HEK293 (cell line): ENCODE data around the gene CDC42EP1.

ENCODE experiments used
- CTCF ChIA-PET: fragments of 350-600 bp; formaldehyde crosslinking; extraction: SDS; loops from one replicate; lab custom pipeline; 2021; ENCODE audit warnings: antibody characterized with exemption; lab: Yijun Ruan, JAX
- POLR2A ChIA-PET: fragments of 300-600 bp; formaldehyde crosslinking; extraction: SDS; loops from one replicate; lab custom pipeline; 2020; ENCODE audit warnings: antibody characterized with exemption, inconsistent platforms; lab: Yijun Ruan, JAX
- H3K27ac ChIP-seq: fragments of 200-500 bp; sonication (Bioruptor generic); 2 replicates; pipeline ENCODE4 v1.5.1; 2014; ENCODE audit warnings: low read depth, low read length, control low read depth, inconsistent platforms; ENCODE audit errors: extremely low read depth
- H3K36me3 ChIP-seq, 2 experiments: fragments of 200-500 bp in 1 of 2; sonication (Bioruptor generic) in 1 of 2; 1 replicate in 1 of 2; 2 replicates in 1 of 2; pipeline ENCODE4 v1.5.1; 2014 to 2017; ENCODE audit warnings: inconsistent platforms in 2 of 2, low read length in 2 of 2; ENCODE audit not compliant: control insufficient read depth in 2 of 2, insufficient read depth in 1 of 2
- H3K4me1 ChIP-seq: fragments of 200-500 bp; sonication (Bioruptor generic); 2 replicates; pipeline ENCODE4 v1.5.1; 2014; ENCODE audit warnings: mild to moderate bottlenecking, low read length, inconsistent platforms; ENCODE audit not compliant: control insufficient read depth, insufficient read depth
- H3K4me3 ChIP-seq: 2 replicates; pipeline ENCODE4 v1.5.1; 2011; ENCODE audit warnings: low read depth, mild to moderate bottlenecking, control low read depth, low read length, moderate library complexity
- H3K9me3 ChIP-seq: fragments of 200-500 bp; sonication (Bioruptor generic); 2 replicates; pipeline ENCODE4 v1.5.1; 2014; ENCODE audit warnings: low read depth, low read length, inconsistent platforms; ENCODE audit not compliant: control insufficient read depth, insufficient read depth
- GLIS2 ChIP-seq: fragments of 450-650 bp; formaldehyde crosslinking; IDR thresholded peaks from 2 replicates; pipeline ENCODE4 v1.5.1; 2016; ENCODE audit warnings: missing biosample characterization, missing genetic modification characterization
- OSR2 ChIP-seq: fragments of 450-650 bp; formaldehyde crosslinking; IDR thresholded peaks from 2 replicates; pipeline ENCODE4 v1.5.1; 2016; ENCODE audit warnings: missing biosample characterization, missing genetic modification characterization
- REPIN1 ChIP-seq: fragments of 450-650 bp; formaldehyde crosslinking; IDR thresholded peaks from 2 replicates; pipeline ENCODE4 v1.5.1; 2017; ENCODE audit warnings: missing biosample characterization, missing genetic modification characterization, low read depth
- YY1 ChIP-seq: fragments of 450-650 bp; formaldehyde crosslinking; IDR thresholded peaks from 2 replicates; pipeline ENCODE4 v1.5.1; 2018; ENCODE audit warnings: missing biosample characterization, missing genetic modification characterization
- ZBTB48 ChIP-seq: fragments of 450-650 bp; formaldehyde crosslinking; IDR thresholded peaks from 2 replicates; pipeline ENCODE4 v1.5.1; 2016; ENCODE audit warnings: missing biosample characterization, missing genetic modification characterization
- ZBTB8A ChIP-seq: fragments of 450-650 bp; formaldehyde crosslinking; IDR thresholded peaks from 2 replicates; pipeline ENCODE4 v1.5.1; 2016; ENCODE audit warnings: missing biosample characterization, missing genetic modification characterization
- ZFP69B ChIP-seq: fragments of 450-650 bp; formaldehyde crosslinking; IDR thresholded peaks from 2 replicates; pipeline ENCODE4 v1.5.1; 2016; ENCODE audit warnings: missing biosample characterization, missing genetic modification characterization
- ZIC2 ChIP-seq: fragments of 450-650 bp; formaldehyde crosslinking; IDR thresholded peaks from 2 replicates; pipeline ENCODE4 v1.5.1; 2016; ENCODE audit warnings: missing biosample characterization, missing genetic modification characterization
- ZNF23 ChIP-seq: fragments of 450-650 bp; formaldehyde crosslinking; IDR thresholded peaks from 2 replicates; pipeline ENCODE4 v1.5.1; 2016; ENCODE audit warnings: missing biosample characterization, missing genetic modification characterization, borderline replicate concordance
- ZNF24 ChIP-seq: fragments of 450-650 bp; formaldehyde crosslinking; IDR thresholded peaks from 2 replicates; pipeline ENCODE4 v1.5.1; 2016; ENCODE audit warnings: missing biosample characterization, missing genetic modification characterization
- ZNF311 ChIP-seq: fragments of 450-650 bp; formaldehyde crosslinking; IDR thresholded peaks from 2 replicates; pipeline ENCODE4 v1.5.1; 2017; ENCODE audit warnings: missing biosample characterization, missing genetic modification characterization, borderline replicate concordance
- ZNF521 ChIP-seq: fragments of 450-650 bp; formaldehyde crosslinking; IDR thresholded peaks from 2 replicates; pipeline ENCODE4 v1.5.1; 2017; ENCODE audit warnings: missing biosample characterization, mild to moderate bottlenecking, missing genetic modification characterization
- ZNF555 ChIP-seq: fragments of 450-650 bp; formaldehyde crosslinking; conservative IDR thresholded peaks from 2 replicates; pipeline ENCODE4 v1.5.1; 2017; ENCODE audit warnings: missing biosample characterization, mild to moderate bottlenecking, missing genetic modification characterization, inconsistent platforms
- ZNF585B ChIP-seq: fragments of 450-650 bp; formaldehyde crosslinking; IDR thresholded peaks from 2 replicates; pipeline ENCODE4 v1.5.1; 2016; ENCODE audit warnings: missing biosample characterization, missing genetic modification characterization
- ZNF596 ChIP-seq: fragments of 450-650 bp; IDR thresholded peaks from 2 replicates; pipeline ENCODE4 v1.5.0; 2018; ENCODE audit warnings: missing biosample characterization, mild to moderate bottlenecking, missing genetic modification characterization, moderate library complexity
- ZNF747 ChIP-seq: fragments of 450-650 bp; formaldehyde crosslinking; IDR thresholded peaks from 2 replicates; pipeline ENCODE4 v1.5.1; 2016; ENCODE audit warnings: missing biosample characterization, missing genetic modification characterization
- TF ChIP-seq, protein P1 (sequence below): fragments of 450-650 bp; formaldehyde crosslinking; IDR thresholded peaks from 2 replicates; pipeline ENCODE4 v1.5.1; 2016; ENCODE audit warnings: missing biosample characterization, missing genetic modification characterization
- TF ChIP-seq, protein P2 (sequence below): fragments of 450-650 bp; formaldehyde crosslinking; IDR thresholded peaks from 2 replicates; pipeline ENCODE4 v1.5.1; 2016; ENCODE audit warnings: missing biosample characterization, missing genetic modification characterization
- TF ChIP-seq, protein P3 (sequence below): fragments of 450-650 bp; formaldehyde crosslinking; IDR thresholded peaks from 2 replicates; pipeline ENCODE4 v1.5.1; 2016; ENCODE audit warnings: missing biosample characterization, missing genetic modification characterization
- TF ChIP-seq, protein P4 (sequence below): fragments of 450-650 bp; formaldehyde crosslinking; IDR thresholded peaks from 2 replicates; pipeline ENCODE4 v1.5.1; 2016; ENCODE audit warnings: missing biosample characterization, missing genetic modification characterization
- TF ChIP-seq, protein P5 (sequence below): fragments of 450-650 bp; formaldehyde crosslinking; IDR thresholded peaks from 2 replicates; pipeline ENCODE4 v1.5.1; 2017; ENCODE audit warnings: missing biosample characterization, missing genetic modification characterization
- TF ChIP-seq, protein P6 (sequence below): fragments of 450-650 bp; formaldehyde crosslinking; IDR thresholded peaks from 2 replicates; pipeline ENCODE4 v1.5.1; 2016; ENCODE audit warnings: missing biosample characterization, missing genetic modification characterization

The CDC42EP1 gene, protein sequence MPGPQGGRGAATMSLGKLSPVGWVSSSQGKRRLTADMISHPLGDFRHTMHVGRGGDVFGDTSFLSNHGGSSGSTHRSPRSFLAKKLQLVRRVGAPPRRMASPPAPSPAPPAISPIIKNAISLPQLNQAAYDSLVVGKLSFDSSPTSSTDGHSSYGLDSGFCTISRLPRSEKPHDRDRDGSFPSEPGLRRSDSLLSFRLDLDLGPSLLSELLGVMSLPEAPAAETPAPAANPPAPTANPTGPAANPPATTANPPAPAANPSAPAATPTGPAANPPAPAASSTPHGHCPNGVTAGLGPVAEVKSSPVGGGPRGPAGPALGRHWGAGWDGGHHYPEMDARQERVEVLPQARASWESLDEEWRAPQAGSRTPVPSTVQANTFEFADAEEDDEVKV

DNA sequence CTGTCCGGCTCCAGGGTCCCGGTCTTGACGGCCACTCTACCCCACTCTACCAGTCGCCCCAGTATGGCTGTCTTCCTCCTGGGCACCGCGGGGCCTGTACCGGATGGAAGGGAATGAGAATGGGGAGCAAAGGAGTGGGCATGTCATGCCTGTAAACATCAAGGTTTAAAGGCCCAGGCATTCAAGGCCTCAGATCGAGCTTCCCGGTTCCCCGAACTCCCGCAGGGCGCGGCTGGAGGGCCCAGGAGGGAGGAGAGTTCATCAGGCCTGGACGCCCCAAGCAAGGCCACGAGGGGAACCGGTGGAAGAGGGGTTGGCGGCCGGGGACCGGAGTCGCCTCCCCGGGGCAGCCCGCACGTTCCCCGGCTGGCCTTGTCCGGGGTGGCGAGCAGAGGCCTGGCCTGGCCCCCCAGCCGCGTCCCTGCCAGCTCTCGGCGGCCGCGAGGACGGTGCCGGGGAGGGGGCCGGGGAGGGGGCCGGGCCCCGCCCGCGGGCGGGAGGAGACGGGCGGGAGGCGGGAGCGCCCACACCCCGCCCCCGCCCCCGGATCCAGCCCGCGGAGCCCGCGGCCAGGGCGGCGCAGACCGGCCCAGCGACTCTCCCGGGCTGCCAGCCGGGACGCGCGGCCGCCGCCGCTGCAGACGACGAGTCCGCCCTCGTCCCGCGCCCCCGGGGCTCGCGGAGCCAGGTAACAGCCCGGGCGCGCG, at the start of gene CDC42EP1:
Gene CDC42EP1 (plus strand): TSS at position 580 of the 707 bp plus-strand sequence. CDS start 5,870 bp downstream, outside the sequence.
- Histone ChIP-seq H3K36me3 (peaks cover 0 to 11% of the 10 kb centered on the region in 2 experiments; a peak in 2 of 3 replicates), H3K4me1 (peaks cover 12% of the 10 kb centered on the region), H3K4me3 (peak within 1 kb of the TSS; percentile 69), H3K9me3 (no peaks in the 10 kb centered on the region), H3K27ac (peak within 1 kb of the TSS; percentile 96)
- POLR2A ChIA-PET = interaction anchor here (0.5 to 1.4 kb wide), 9 partner anchors 9 to 172 kb away, joined by 3 to 8 read pairs (median 4); partner anchors contain the start of genes GGA1 and NOL12
- CTCF ChIA-PET = interaction anchor here (0.6 to 1.2 kb wide), 6 partner anchors 11 to 420 kb away, joined by 3 to 6 read pairs (median 4); no protein-coding TSS in a partner anchor
- TF ChIP-seq REPIN1 (tag by site-specific recombination) = no peak
- TF ChIP-seq, protein P1, sequence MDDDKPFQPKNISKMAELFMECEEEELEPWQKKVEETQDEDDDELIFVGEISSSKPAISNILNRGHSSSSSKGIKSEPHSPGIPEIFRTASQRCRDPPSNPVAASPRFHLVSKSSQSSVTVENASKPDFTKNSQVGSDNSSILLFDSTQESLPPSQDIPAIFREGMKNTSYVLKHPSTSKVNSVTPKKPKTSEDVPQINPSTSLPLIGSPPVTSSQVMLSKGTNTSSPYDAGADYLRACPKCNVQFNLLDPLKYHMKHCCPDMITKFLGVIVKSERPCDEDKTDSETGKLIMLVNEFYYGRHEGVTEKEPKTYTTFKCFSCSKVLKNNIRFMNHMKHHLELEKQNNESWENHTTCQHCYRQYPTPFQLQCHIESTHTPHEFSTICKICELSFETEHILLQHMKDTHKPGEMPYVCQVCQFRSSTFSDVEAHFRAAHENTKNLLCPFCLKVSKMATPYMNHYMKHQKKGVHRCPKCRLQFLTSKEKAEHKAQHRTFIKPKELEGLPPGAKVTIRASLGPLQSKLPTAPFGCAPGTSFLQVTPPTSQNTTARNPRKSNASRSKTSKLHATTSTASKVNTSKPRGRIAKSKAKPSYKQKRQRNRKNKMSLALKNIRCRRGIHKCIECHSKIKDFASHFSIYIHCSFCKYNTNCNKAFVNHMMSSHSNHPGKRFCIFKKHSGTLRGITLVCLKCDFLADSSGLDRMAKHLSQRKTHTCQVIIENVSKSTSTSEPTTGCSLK (tag by site-specific recombination) = no peak
- TF ChIP-seq YY1 (tag by site-specific recombination) = peak; percentile 29; the same call in 1 of the 2 replicates
- no peak; the same call in 1 of the 2 replicates for TF ChIP-seq ZNF596 (tag by site-specific recombination)
- TF ChIP-seq ZNF24 (tag by site-specific recombination) = no peak
- TF ChIP-seq ZNF585B (tag by site-specific recombination) = no peak
- TF ChIP-seq ZNF521 = no peak
- peak; percentile 87 for TF ChIP-seq ZIC2 (tag by site-specific recombination)
- no peak for TF ChIP-seq ZNF747
- TF ChIP-seq, protein P2, sequence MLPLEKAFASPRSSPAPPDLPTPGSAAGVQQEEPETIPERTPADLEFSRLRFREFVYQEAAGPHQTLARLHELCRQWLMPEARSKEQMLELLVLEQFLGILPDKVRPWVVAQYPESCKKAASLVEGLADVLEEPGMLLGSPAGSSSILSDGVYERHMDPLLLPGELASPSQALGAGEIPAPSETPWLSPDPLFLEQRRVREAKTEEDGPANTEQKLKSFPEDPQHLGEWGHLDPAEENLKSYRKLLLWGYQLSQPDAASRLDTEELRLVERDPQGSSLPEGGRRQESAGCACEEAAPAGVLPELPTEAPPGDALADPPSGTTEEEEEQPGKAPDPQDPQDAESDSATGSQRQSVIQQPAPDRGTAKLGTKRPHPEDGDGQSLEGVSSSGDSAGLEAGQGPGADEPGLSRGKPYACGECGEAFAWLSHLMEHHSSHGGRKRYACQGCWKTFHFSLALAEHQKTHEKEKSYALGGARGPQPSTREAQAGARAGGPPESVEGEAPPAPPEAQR (tag by site-specific recombination) = no peak
- no peak for TF ChIP-seq ZNF311
- TF ChIP-seq, protein P3, sequence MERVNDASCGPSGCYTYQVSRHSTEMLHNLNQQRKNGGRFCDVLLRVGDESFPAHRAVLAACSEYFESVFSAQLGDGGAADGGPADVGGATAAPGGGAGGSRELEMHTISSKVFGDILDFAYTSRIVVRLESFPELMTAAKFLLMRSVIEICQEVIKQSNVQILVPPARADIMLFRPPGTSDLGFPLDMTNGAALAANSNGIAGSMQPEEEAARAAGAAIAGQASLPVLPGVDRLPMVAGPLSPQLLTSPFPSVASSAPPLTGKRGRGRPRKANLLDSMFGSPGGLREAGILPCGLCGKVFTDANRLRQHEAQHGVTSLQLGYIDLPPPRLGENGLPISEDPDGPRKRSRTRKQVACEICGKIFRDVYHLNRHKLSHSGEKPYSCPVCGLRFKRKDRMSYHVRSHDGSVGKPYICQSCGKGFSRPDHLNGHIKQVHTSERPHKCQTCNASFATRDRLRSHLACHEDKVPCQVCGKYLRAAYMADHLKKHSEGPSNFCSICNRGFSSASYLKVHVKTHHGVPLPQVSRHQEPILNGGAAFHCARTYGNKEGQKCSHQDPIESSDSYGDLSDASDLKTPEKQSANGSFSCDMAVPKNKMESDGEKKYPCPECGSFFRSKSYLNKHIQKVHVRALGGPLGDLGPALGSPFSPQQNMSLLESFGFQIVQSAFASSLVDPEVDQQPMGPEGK (tag by site-specific recombination) = peak; percentile 81
- TF ChIP-seq GLIS2 (tag by site-specific recombination) = peak; percentile 92
- TF ChIP-seq, protein P4, sequence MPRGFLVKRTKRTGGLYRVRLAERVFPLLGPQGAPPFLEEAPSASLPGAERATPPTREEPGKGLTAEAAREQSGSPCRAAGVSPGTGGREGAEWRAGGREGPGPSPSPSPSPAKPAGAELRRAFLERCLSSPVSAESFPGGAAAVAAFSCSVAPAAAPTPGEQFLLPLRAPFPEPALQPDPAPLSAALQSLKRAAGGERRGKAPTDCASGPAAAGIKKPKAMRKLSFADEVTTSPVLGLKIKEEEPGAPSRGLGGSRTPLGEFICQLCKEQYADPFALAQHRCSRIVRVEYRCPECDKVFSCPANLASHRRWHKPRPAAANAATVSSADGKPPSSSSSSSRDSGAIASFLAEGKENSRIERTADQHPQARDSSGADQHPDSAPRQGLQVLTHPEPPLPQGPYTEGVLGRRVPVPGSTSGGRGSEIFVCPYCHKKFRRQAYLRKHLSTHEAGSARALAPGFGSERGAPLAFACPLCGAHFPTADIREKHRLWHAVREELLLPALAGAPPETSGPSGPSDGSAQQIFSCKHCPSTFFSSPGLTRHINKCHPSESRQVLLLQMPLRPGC = 0 out of 2 replicates have a peak, but pooled peaks have one; percentile 13
- 0 out of 2 replicates have a peak, but pooled peaks have one; percentile 68 for TF ChIP-seq ZBTB48 (tag by site-specific recombination)
- TF ChIP-seq ZNF555 (tag by site-specific recombination) = no peak
- TF ChIP-seq ZNF23 (tag by site-specific recombination) = no peak
- TF ChIP-seq, protein P5, sequence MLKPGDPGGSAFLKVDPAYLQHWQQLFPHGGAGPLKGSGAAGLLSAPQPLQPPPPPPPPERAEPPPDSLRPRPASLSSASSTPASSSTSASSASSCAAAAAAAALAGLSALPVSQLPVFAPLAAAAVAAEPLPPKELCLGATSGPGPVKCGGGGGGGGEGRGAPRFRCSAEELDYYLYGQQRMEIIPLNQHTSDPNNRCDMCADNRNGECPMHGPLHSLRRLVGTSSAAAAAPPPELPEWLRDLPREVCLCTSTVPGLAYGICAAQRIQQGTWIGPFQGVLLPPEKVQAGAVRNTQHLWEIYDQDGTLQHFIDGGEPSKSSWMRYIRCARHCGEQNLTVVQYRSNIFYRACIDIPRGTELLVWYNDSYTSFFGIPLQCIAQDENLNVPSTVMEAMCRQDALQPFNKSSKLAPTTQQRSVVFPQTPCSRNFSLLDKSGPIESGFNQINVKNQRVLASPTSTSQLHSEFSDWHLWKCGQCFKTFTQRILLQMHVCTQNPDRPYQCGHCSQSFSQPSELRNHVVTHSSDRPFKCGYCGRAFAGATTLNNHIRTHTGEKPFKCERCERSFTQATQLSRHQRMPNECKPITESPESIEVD (tag by site-specific recombination) = no peak
- TF ChIP-seq, protein P6, sequence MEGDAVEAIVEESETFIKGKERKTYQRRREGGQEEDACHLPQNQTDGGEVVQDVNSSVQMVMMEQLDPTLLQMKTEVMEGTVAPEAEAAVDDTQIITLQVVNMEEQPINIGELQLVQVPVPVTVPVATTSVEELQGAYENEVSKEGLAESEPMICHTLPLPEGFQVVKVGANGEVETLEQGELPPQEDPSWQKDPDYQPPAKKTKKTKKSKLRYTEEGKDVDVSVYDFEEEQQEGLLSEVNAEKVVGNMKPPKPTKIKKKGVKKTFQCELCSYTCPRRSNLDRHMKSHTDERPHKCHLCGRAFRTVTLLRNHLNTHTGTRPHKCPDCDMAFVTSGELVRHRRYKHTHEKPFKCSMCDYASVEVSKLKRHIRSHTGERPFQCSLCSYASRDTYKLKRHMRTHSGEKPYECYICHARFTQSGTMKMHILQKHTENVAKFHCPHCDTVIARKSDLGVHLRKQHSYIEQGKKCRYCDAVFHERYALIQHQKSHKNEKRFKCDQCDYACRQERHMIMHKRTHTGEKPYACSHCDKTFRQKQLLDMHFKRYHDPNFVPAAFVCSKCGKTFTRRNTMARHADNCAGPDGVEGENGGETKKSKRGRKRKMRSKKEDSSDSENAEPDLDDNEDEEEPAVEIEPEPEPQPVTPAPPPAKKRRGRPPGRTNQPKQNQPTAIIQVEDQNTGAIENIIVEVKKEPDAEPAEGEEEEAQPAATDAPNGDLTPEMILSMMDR (tag by site-specific recombination) = no peak
- TF ChIP-seq ZFP69B (tag by site-specific recombination) = peak; percentile 61; the same call in 1 of the 2 replicates
- TF ChIP-seq OSR2 (tag by site-specific recombination) = no peak
- TF ChIP-seq ZBTB8A = peak; percentile 87
